H1 (cell line): ENCODE measurements around the gene RSPH6A. TPM values are rescaled to one million over a fixed set of nuclear protein-coding genes. Genes with fewer than 3 reads are reported as not detected.

Experiments
- CTCF ChIP-seq, 3 experiments: IDR thresholded peaks; 1 replicate in 2 of 3; 2 replicates in 1 of 3; pipeline versions ENCODE4 v1.5.1 to v1.6.1; 2011; ENCODE audit warnings: low read length in 3 of 3, mild to moderate bottlenecking in 3 of 3, inconsistent platforms in 2 of 3, low read depth in 1 of 3, moderate library complexity in 1 of 3; ENCODE audit not compliant: insufficient read depth in 1 of 3; ENCODE audit errors: control extremely low read depth in 1 of 3
- EGR1 ChIP-seq: IDR thresholded peaks from 2 replicates; pipeline ENCODE4 v1.6.1; 2011; ENCODE audit warnings: low read depth, low read length, borderline replicate concordance
- KDM1A ChIP-seq: fragments of 200-600, 300-600 bp; sonication (generic); IDR thresholded peaks from 2 replicates; pipeline ENCODE4 v1.7.1; 2016; ENCODE audit warnings: mild to moderate bottlenecking, low read length, borderline replicate concordance
- KDM4A ChIP-seq: IDR thresholded peaks from one replicate; pipeline ENCODE4 v1.7.1; 2012; ENCODE audit warnings: low read depth, mild to moderate bottlenecking, moderate library complexity, low read length, inconsistent platforms; ENCODE audit not compliant: severe bottlenecking
- POLR2AphosphoS5 ChIP-seq: IDR thresholded peaks from 2 replicates; pipeline ENCODE4 v1.6.1; 2011; ENCODE audit warnings: low read depth, low read length
- SIN3A ChIP-seq, 2 experiments: IDR thresholded peaks in 1 of 2; conservative IDR thresholded peaks in 1 of 2; 2 replicates each; pipeline ENCODE4 v1.6.1; 2011 to 2012; ENCODE audit warnings: low read length in 2 of 2, improper control_type of control experiment in 1 of 2, low read depth in 1 of 2, mild to moderate bottlenecking in 1 of 2
- SP1 ChIP-seq: IDR thresholded peaks from 2 replicates; pipeline ENCODE4 v1.6.1; 2011; ENCODE audit warnings: low read depth, low read length
- polyA plus RNA-seq, 7 experiments: library from polyadenylated mRNA; depleted of rRNA in 3 of 7; stranded (reverse) in 5 of 7; unstranded in 2 of 7; fragments of >200 nt in 5 of 7; fragments of 200-250 nt in 2 of 7; gene quantifications; 1 replicate in 5 of 7; 2 replicates in 1 of 7; 4 replicates in 1 of 7; pipeline versions ENCODE4 v1.2.1 to v1.2.3, GENCODE V29; 2011 to 2013; ENCODE audit warnings: missing spikeins in 2 of 7, mixed read lengths in 2 of 7
- total RNA-seq: library from RNA; stranded (reverse); fragmentation: NEBNext Ultra II Directional; extraction: Animal tissue kit (Norgen Biotek cat#: 25700); gene quantifications from 2 replicates; pipeline ENCODE4 v1.2.1, GENCODE V29; 2021

The RSPH6A gene
- total and polyA plus RNA-seq, 2 of the 8 experiments (the other 6 are each of a cell fraction or from before 2014, with no cell fraction given) = 0.05 to 0.19 TPM

DNA sequence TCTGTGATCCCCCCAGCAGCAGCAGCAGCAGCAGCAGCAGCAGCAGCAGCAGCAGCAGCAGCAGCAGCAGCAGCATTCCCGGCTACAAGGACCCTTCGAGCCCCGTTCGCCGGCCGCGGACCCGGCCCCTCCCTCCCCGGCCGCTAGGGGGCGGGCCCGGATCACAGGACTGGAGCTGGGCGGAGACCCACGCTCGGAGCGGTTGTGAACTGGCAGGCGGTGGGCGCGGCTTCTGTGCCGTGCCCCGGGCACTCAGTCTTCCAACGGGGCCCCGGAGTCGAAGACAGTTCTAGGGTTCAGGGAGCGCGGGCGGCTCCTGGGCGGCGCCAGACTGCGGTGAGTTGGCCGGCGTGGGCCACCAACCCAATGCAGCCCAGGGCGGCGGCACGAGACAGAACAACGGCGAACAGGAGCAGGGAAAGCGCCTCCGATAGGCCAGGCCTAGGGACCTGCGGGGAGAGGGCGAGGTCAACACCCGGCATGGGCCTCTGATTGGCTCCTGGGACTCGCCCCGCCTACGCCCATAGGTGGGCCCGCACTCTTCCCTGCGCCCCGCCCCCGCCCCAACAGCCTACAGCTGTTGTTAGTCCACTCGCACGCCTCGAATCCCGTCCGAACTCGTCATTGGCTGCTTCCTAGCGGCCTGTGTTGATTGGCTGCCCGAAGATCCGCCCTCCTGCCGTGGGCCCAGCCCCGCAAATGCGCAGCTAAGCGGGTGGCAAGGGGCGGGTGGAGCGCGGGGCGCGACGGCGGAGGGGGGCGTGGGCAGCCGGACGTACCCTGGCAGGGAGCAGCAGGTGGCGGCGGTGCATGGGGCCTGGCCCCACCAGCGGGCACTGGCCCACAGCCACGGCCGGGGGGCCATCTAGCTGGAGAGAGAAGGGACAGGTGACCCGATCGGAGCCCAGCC lies 44.7 kb downstream of the RSPH6A start (continued):
- TF ChIP-seq CTCF (IDR thresholded peaks at IDR 0.05; ENCODE audit: control extremely low read depth in 1 of 3, insufficient read depth in 1 of 3, low read depth in 1 of 3, low read length in 3 of 3) (peak; percentile 65 to 82 (median 78)), SP1 (peak; percentile 81; the same call in 1 of the 2 replicates), EGR1 (peak; percentile 53; the same call in 1 of the 2 replicates), KDM1A (no peak), POLR2AphosphoS5 (peak; percentile 86), SIN3A (conservative IDR thresholded peaks at IDR 0.05 in 1 of 2, IDR thresholded peaks at IDR 0.05 in 1 of 2; ENCODE audit: low read depth in 1 of 2, low read length in 2 of 2) (peak; percentile 3 to 67; a peak in 2 of 4 replicates), KDM4A (peak; percentile 41)
